NOMO-1 treated with DMSO at 0.1 percent for 48 hours (cell line): ENCODE measurements around the gene CUL1.

Source experiments
- DNase-seq: peaks from one replicate; lab custom pipeline; 2025; ENCODE audit not compliant: unreplicated experiment; lab: John Stamatoyannopoulos, UW

The CUL1 gene

GRCh38 chr7:148754912-148755311 is 56.2 kb downstream of the CUL1 start:
- DNase-seq: no peak

- DNase-seq: no peak
Observed at GRCh38 chr7:148761499-148762278, 63.0 kb downstream of the CUL1 start.

GRCh38 chr7:148763622-148764021 is 64.9 kb downstream of the CUL1 start:
- DNase-seq: no peak

- no peak for DNase-seq
Observed at GRCh38 chr7:148770004-148770403, 71.3 kb downstream of the CUL1 start.

GRCh38 chr7:148772297-148773089 is 73.8 kb downstream of the CUL1 start:
- no peak for DNase-seq

- no peak for DNase-seq
Observed at GRCh38 chr7:148773334-148773733, 74.6 kb downstream of the CUL1 start.

GRCh38 chr7:148774471-148774870 is 75.8 kb downstream of the CUL1 start:
- DNase-seq: no peak

- DNase-seq: no peak
Observed at GRCh38 chr7:148782757-148783456, 84.2 kb downstream of the CUL1 start.

- no peak for DNase-seq
Observed at GRCh38 chr7:148783801-148784527, 85.3 kb downstream of the CUL1 start.

- DNase-seq: no peak
Observed at GRCh38 chr7:148787571-148788295, 89.0 kb downstream of the CUL1 start.

GRCh38 chr7:148789220-148789619 is 90.5 kb downstream of the CUL1 start:
- DNase-seq: no peak

GRCh38 chr7:148790131-148790726 is 91.5 kb downstream of the CUL1 start:
- no peak for DNase-seq

GRCh38 chr7:148790850-148791249 is 92.1 kb downstream of the CUL1 start:
- DNase-seq: no peak

- no peak for DNase-seq
Observed at GRCh38 chr7:148791546-148791945, 92.8 kb downstream of the CUL1 start.

GRCh38 chr7:148793590-148793989 is 94.9 kb downstream of the CUL1 start:
- DNase-seq: no peak

- no peak for DNase-seq
Observed at GRCh38 chr7:148794476-148794875, 95.8 kb downstream of the CUL1 start.

- no peak for DNase-seq
Observed at GRCh38 chr7:148796841-148797240, 98.1 kb downstream of the CUL1 start.

GRCh38 chr7:148799893-148800555 is 101.3 kb downstream of the CUL1 start:
- no peak for DNase-seq

GRCh38 chr7:148800677-148801076 is 102.0 kb downstream of the CUL1 start:
- DNase-seq: no peak
